SKM-1 (cell line): ENCODE data around the gene MYO5B.

Experiments
- DNase-seq: peaks from one replicate; lab custom pipeline; 2025; ENCODE audit not compliant: unreplicated experiment; lab: John Stamatoyannopoulos, UW

Gene MYO5B

DNA sequence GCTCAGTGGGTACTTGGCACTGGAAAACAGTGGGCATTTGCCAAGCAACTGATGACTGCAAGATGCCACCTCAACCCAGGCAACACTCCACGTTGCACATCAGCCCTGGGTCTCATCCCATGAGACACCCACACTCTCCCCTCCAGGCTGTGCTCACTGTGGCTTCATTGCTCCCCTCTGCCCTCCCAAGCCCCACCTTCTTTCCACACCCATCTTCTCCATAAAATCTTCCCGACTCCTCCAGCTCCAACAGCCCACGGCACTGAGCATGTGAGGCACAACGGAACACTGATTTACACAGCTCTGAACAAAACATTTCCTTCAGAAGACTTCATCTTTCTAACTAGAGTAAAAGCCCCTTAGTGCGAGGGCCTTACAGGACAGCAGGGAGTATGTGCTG lies 263.8 kb downstream of the MYO5B start:
- DNase-seq: no peak

DNA sequence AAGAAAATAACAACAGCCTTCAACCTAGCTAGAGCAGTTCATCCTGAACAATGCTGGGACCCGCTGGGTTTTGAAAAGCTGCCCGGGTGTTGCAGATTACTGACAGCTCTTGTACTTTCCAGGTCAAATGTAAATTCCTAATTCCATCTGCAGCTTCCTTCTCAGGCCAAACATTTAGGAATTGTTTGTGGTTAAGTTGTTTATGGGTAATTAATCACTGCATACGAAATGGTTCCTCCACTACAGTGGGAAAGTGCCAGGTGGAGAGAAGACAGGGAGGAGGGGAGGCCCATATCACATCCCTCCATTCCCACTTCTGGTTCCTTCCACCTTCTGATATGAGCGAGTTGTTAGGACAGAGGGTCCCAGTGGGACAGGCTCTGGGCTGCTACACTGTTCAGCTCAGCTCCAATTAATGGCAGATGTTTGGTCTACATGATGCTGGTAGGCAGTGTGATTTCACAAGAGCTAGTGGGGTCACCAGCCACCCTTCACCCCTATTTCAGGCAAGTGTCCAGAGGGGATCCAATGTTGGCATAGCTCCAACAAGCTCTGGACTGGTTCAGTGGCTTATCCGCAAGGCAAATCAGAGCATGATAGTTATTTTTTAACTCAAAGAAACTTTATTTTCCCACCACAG lies 268.7 kb downstream of the MYO5B start:
- DNase-seq: no peak

DNA sequence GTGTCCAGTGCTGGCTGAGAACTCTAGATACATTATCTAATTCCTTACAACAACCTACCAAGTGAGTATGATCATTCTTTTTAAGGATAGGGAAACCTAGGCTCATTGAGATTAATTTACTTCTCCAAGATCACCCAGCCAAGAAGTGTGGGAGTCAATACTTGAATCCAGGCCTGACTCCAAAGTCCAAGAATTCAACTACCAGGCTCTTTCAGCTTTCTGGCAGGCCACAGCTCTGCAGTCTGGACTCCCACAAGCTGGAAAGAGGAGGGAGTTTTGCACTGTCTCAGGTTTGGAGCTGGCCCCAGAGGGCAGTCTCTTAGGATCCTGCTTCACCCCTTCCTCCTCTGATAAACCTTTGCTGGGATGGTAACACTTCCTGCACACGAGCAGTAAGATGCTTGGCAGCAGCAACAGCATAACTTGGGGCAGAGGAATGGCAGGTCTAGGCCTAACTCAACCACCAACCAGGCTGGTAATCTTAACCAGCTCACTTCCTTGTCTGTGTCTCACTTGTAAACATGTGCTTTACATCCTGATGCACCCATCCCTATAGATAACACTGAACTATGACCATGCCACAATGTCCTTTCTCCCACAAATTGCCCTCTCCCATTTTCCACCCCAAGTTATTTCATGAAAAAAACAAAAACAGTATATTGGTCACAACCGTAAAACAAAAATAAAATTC lies 270.5 kb downstream of the MYO5B start:
- DNase-seq: no peak

DNA sequence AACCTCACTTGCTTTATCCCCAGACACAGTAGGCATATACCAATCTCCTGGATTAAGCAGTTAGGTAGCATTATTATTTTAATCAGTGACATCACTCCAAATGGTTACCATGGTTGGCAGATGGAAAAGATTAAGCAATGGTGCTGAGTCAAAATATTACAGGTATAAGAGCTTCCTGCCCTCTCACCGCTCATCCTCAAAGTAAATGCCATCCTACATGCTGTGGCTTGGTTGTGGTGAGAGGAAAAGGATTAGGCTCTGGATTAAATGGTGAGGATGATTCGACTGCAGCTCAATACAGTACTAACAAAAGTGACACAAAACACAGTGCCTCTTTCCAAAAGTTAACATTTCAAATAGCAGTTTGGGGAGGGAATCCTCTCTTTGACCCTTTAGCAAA lies 272.7 kb downstream of the MYO5B start:
- DNase-seq: no peak

DNA sequence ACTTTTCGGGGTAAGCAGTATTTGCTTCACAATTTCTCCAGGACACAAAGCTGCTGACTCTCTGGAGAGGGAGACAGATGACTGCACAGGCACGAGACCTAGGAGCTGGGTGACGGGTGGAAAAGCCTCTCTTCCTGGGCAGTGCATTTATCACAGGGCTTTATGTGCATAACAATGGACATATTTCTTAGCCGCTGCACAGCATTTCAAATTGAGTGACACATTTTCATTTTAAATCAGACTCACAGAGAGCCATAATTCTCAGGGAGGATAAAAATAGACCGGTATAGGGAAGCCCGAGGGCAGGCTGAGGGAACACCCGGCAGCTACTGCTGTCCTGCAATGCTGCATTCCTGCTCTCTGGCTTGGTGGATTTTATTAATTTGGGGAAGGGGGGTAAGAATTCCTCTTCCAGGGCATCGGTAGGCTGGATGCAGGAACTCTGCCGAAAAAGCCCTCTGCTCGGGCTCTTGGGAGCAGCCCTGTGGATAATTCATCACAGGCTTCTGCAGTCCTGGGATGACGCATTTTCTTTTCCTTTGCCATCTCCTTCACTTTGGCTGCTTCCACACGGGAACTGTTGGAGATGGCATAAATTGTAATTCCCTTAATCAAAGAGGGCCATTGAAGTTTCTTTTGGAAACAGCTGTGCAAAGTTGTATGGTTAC lies 273.5 kb downstream of the MYO5B start:
- no peak for DNase-seq

DNA sequence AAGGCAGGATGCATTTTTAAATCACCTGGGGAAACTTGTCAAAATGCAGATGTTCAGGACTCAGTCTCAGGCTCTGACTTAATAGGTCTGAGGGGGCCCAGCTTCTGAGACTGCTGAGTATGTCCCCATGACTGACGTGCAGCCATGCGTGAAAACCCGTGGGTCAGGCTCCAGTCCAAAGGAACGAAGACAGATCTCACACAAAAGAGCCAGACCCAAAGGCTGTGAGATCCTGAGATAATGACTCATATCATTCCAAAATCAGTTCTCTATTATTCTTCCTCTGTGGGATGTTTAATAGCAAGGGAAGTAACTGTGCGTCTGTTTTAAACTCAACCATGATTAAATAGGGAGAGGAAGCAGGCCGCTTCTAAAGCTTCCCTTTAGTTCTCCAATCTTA lies 274.2 kb downstream of the MYO5B start:
- no peak for DNase-seq

DNA sequence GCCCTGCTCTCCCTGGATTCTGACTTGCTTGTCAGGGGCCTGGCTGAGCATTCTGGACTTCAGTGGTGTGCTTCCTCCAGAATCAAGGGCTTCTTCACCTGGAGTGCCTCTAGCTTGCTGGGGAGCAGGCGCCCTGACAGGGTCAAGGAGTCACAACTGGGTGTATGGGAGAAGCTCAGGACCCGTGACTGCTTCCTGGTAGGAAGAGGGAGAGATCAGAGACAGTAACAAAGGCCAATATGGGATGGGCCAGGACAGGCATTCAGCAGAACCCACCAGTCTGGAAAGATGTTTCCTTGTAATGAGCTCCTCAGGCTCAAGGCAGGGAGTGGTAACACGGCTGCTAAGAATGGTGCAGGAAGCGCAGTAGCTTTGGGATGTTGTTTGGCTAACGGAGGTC lies 277.2 kb downstream of the MYO5B start:
- no peak for DNase-seq

DNA sequence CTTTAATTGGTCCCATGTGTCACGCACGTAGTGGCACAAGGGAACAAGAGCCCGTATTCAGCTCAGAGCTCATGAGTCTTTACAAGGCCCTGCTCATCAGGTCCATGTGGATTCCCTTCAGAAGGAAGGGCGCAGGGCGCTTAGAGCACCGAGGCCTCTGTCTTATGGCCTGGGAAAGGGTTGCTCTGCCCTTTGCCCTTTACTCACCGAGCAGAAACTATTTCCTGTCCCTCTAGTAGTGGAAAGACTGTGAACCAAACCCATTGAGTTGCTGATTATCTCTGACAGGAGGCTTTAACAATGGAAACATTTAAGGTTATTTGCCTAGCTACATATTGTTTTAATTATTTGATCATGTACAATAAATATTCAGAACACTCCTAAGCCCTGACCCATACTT lies 279.6 kb downstream of the MYO5B start:
- DNase-seq: no peak

DNA sequence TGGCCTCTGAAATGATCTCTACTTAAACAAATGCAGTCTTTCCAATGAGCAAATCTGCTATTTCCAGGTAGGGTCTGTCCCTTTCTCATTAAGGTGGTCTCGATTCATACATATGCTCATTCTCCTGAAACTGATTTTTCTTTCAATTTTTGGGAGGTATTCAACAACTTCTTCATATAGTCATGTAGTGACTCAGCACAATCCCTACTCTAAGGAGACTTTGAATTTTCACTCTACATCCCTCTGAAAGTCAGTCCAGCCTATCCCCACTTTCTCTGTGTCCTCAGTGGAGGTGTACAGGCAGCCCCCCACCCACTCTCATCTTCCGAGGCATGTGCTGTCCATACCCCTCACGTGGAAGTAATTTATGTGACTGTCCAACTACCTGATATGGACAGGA lies 281.7 kb downstream of the MYO5B start:
- DNase-seq: no peak

DNA sequence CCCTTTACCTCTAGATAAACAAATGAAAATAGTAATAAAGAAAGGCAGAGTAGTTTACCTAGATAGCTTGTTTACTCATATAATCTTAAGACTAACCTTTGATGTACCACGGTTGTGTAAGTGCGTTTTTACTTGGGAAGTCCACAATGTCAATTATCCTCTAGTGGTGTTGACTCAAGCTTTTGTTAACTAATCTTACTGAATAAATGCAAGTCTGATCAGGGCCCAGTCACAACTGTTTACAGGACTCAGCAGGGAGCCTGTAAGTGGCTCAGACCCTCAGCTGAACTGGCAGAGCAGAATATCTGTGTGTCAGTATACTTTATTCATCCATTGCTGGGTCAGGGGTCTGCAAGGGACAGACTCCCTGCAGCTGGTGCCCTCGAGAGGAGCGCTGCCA lies 283.5 kb downstream of the MYO5B start:
- no peak for DNase-seq

DNA sequence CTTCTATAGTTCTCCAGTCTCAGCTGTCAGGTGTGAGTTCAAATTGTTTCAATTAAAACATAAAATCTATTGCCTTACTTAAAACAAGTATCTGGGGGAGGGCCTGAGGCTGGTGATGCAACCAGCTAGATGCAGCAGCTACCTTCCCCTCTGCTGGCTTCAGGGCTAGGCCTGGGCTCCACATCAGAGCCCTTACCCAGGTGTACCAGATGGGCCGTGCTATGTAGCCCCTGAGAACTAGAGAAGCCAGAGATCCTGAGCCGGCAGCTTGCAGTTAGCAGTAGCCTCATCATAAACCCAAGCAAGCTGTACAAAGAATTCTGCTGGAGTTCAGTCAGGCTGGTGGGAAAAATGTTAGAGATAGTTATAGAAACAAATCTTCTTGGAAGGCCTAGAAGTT lies 284.0 kb downstream of the MYO5B start:
- no peak for DNase-seq

DNA sequence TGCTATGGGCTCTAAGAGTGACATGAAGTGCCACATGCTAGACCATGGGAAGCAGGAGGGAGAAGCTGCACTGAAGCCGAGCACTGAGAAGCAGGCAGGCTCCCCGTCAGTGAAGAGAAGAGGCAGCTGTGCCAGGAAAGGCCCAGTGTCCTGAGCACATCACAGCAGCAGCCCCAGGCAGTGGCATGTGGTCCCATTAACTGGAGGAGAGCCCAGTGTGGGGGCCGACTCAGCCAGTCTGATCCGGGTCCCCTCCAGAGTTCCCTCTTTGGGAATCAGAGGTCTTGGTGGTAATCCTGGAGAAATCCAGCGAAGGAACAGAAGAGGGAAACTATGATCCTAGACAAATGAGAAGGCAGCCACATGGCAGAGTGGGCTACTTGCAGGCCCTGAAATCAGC lies 284.9 kb downstream of the MYO5B start:
- no peak for DNase-seq

DNA sequence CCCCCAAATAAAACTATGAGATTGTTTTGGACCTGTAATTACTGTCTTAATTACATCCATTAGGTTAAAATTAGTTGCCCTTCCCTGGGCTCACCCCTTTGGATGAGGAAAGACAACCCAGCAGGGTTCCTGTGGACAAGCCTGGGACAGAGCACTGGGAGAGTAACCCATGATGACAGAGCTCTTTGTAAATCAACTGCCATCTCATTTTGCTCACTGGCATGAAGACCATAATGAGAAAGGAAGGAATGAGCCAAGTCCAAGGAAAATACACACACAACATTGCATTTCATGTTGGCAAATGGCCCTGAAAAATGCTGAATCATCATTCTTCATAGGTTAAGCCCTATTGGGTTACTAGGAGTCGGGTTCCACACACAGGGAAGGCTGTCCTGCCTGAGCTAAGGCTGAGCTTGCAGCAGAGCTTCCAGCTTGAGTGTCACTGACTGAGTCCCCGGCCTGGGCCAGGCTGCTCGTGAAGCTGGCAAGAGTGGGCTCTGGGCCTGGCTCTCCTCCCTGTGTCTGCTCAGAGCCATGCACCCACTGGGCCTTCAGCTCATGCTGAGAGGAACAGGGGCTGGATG lies 287.5 kb downstream of the MYO5B start:
- no peak for DNase-seq

DNA sequence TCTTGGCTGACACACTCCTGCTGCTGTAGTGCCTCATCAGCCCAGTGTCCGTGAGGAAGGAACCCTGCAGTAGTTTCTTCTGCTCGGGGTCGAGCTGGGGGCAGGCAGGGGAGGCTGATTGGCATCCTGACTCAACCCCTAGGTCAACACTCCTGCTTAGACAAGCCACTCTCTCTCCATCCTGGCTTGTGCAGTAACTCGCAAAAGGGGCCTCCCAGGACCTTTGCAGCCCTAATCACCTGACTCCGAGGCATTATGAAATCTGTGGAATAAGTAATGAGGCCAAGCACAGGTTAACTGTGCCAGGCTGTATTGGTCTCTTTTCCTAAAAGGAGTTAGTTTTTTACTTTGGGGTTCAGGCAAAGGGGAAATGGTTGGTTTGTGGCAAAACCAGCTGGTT lies 289.2 kb downstream of the MYO5B start:
- DNase-seq: no peak

DNA sequence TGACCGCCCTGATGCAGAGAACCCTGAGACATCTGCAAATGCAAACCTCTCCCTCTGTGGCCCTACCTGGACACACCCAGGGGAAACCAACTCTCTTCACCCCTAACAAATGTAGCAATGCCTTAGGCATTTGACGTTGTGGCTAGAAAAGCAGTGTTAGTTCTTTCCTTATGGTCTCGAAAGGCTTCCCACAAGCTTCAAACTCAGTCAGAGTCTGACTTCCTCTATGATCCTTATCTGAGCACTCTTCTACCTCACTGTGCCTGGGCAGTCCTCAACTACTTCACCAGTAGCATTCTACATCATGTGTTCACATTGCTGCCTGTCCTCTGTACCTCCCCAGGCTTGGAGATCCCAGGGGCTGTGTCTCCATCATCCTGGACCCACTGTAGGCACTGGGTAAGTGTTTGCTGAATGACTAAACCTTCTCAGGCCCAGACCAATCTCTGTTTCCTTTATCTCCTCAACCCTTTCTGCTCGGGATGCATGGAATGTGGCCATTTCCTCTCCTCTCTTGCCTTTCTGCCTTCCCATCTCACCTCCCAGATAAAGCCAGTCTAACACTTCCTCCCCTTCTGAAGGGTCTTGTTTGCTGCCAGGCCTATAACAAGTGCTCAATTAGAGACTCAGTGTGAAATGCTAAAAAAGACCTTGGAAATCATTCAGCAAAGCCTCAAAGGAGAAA lies 289.9 kb downstream of the MYO5B start:
- no peak for DNase-seq

DNA sequence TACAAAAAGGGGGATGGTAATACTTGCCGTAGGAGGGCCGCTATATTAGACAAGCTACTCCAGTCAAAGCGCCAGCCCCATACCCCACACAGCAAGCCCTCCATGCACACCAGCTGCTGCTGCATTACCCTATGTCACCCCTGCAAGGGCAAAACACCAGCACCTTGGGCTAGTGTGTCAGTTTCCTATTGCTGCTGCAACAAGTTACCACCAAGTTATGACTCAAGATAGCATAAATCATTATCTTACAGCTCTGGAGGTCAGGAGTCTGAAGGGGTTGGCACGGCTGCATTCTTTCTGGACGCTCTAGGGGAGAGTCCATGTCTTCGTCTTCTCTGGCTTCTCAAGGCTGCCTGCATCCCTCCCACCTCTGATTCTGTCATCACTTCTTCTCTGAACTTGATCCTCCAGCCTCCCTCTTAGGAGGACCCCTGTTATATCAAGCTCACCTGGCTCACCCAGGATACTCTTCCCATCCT lies 293.0 kb downstream of the MYO5B start:
- no peak for DNase-seq

DNA sequence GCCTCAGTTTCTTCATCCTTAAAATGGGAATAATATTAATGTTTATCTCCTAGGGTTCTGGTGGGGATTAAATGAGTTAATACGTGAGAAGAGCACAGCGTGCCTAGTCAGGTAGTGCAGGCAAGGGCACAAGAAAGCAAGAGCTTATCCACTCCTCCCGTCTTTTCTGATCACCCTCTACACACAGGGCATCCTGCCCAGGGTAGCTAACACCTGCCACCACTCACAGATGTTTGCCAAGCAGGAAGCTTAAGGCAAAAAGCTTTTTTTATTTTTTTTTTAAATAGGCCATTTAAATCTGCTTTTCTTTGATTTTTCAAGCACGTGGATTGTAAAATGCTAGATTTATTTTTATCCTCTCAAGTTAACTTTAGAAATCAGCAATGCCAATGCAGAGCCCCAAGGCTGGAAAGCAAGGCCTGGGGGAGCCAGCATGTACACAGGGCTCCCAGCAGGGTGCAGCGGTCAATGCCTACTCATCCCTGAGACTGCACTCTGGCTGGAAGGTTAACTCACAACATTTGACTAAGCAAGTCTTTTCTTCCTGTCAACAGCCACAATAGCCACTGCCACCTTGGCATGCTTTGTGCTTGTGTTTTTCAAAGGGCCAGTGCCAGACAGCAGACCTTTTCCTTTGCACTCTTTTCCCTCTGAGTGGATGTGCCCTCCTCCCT lies 295.2 kb downstream of the MYO5B start:
- DNase-seq: no peak

DNA sequence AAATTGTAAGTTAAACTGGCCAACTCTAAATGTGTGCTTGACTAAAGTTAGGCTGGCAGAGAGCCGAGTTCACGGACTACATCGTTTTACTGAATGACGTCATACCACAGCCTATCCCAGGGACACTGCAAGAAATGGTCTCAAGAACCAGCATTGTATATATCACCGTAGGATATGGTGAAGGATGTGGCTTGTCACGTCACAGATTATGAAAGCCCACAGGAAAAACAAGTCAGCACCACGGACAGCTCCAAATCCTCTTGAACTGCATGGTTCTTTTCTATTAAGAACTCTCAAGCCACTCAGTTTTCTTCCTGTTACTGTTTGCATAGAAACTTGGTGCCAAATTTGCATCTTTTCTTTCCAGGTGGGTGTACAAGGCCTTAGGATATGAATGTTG lies 296.5 kb downstream of the MYO5B start:
- no peak for DNase-seq

DNA sequence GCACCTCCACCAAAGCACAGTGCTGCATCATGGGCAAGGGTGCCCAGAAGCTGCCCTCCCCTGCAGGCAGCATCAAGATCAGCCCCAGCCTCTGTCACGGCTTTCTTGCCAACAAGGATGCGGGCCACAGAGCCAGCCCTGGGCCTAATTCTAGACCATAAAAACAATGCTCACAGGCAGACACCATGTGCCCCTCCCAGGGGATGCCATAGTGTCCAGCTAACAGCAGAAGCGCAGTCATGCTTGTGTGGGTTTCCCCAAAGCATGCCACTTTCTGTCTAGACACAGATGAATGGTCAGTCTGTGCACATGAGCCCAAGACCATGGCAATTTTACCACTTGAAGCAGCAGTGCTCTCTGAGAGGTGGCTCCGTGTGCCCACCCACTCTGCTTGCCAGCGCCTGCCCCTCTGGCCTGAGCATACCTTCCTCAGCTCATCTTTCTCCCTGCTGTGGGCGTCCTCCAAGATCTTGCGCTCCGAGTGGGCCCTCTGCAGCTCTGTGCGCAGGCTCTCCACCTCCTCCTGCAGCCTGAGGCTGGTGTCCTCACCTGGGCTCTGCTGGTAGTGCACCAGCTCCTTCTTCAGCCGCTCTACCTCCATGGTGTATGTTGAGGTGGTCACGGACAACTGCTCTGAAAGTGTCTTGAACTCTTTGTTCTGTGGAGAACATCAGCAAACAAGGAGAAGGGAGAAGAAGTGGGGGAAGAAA lies 300.3 kb downstream of the MYO5B start:
- no peak for DNase-seq

DNA sequence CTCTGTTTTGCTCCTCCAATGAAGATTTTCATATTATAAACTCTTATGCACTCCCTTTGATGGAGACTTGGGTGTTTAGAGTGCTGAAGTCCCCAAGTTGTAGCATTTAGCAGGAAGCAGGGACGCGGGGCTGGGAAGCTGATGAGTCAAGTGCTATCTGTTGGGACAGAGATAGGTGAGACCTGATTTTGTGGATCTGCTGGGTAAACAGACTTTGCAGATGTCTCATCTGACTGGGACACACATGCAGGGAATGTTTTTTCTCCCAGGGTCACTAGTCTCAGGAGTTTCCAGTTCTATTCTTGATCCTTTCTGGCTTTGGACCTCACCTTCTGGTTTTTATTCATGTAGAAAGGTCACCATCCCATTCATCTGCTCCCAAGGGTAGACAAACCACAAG lies 301.9 kb downstream of the MYO5B start:
- DNase-seq: no peak
